ENCODE measurements around the gene JUN.

Gene JUN

DNA sequence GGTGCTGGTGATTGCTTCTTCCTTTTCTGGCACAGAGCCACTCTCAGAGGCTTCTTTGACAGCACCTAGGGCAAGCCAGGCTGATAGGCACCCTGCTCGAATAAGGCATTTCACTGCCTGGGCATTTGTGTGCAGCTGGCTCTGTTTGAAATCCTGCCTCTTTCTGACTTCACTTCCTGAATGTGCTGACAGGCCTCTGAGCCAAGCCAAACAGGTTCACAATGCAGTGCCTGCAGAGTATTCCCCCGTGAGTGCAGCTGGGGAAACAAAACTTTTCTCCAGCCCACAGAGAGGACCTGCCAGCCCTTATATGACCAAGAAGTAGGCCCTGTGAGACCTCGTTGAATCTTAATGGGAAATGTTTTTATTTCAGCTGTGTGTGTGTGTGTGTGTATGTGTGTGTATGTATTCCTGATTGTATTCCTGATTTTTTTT lies 10.4 kb downstream of the JUN start:
- no peak overlapping the region for H3K4me3 ChIP-seq (ENCODE audit: low read length)
- WGBS (ENCODE audit: insufficient coverage, insufficient read length): no CpG with 5 or more reads among the region's 3 CpGs

DNA sequence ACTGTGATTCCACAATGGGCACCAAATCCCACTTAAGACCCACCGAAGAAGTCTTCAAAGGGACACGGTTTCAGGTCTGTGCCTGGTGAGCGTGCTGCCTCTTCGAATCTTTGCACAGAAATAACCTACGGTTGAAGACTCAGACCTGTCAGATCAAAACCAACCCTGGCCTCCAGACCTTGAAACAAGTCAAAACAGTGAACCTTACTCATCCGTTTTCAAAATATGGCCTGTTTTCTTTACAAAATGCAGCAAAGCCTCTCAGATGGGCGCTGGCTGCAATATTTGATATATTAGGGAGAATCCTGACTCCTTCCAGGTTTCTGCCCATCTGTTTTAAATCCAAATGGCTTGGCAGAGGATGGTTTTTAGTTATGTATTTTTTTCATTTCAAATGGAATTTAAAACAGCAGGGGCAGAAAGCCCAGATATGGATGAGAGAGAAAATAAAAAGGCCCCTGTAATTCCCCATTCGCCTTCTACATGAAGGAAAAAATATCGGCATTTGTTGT lies 14.0 kb downstream of the JUN start:
- Histone ChIP-seq H3K4me3 (ENCODE audit: low read length) (no peak overlapping the region), H3K9me3 (ENCODE audit: control insufficient read depth, insufficient read depth, low read length) (no peaks in the 10 kb centered on the region), H3K4me1 (ENCODE audit: control insufficient read depth, insufficient read depth, low read length) (no peaks in the 10 kb centered on the region), H3K27ac (ENCODE audit: low read length) (no peak overlapping the region), H3K36me3 (ENCODE audit: control insufficient read depth, insufficient read depth, low read length) (no peaks in the 10 kb centered on the region), H3K27me3 (ENCODE audit: control insufficient read depth, insufficient read depth, low read length) (no peaks in the 10 kb centered on the region)
- no peak for DNase-seq (ENCODE audit: low read depth, low spot score)
- WGBS (ENCODE audit: insufficient coverage, insufficient read length): no CpG with 5 or more reads among the region's 9 CpGs

More for the DNA sequence above, 10.4 kb downstream of the JUN start:
- DNase-seq (ENCODE audit: low read depth, low spot score): no peak
- H3K27ac ChIP-seq (ENCODE audit: low read length): no peak overlapping the region
- no peaks in the 10 kb centered on the region for H3K9me3 ChIP-seq (ENCODE audit: control insufficient read depth, insufficient read depth, low read length)
- H3K36me3 ChIP-seq (ENCODE audit: control insufficient read depth, insufficient read depth, low read length): no peaks in the 10 kb centered on the region
- H3K4me1 ChIP-seq (ENCODE audit: control insufficient read depth, insufficient read depth, low read length): no peaks in the 10 kb centered on the region
- no peaks in the 10 kb centered on the region for H3K27me3 ChIP-seq (ENCODE audit: control insufficient read depth, insufficient read depth, low read length)

DNA sequence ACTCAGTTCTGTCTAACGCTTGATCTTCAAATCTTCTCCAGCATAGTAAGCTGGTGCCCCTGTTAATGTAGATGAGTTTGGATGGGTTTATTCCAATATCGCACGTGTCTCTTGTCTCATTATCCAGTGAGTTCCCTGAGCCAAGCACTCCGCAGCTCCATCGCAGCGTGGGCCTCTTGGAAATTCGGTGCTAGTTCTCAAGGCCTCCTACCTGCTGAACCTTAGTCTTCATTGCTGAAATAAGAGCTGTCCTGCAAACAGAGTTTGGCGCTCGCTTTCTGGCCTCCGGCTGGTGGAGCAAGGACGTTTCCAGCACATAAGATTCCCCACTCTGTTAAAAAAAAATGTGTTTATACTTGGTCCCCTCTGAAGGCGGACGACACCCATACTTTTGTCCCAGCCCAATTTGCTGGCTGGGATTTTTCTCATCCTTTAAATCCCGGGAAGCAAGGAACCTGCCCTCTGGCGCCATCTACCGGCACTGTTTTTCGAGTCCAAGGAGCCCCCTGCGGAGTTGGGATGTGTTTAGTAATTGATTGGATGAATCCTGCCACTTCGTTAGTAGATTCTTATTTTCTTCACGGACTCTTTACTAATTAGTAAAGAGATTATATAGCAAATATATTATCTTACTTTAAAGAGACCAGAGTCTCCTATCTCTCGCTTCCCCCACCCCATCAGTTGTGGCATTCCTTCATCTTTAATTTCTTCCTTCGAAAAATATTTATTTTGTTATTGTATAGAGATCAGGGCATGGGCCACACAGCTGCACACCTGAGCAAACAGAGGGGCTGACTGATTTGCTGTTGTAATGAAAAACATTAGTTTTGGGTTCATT lies 14.7 kb downstream of the JUN start:
- Histone ChIP-seq H3K27me3 (ENCODE audit: control insufficient read depth, insufficient read depth, low read length) (no peaks in the 10 kb centered on the region), H3K9me3 (ENCODE audit: control insufficient read depth, insufficient read depth, low read length) (no peaks in the 10 kb centered on the region), H3K4me3 (ENCODE audit: low read length) (no peak overlapping the region), H3K27ac (ENCODE audit: low read length) (no peak overlapping the region), H3K36me3 (ENCODE audit: control insufficient read depth, insufficient read depth, low read length) (no peaks in the 10 kb centered on the region), H3K4me1 (ENCODE audit: control insufficient read depth, insufficient read depth, low read length) (no peaks in the 10 kb centered on the region)
- no peak for DNase-seq (ENCODE audit: low read depth, low spot score)
- WGBS (ENCODE audit: insufficient coverage, insufficient read length): no CpG with 5 or more reads among the region's 22 CpGs

DNA sequence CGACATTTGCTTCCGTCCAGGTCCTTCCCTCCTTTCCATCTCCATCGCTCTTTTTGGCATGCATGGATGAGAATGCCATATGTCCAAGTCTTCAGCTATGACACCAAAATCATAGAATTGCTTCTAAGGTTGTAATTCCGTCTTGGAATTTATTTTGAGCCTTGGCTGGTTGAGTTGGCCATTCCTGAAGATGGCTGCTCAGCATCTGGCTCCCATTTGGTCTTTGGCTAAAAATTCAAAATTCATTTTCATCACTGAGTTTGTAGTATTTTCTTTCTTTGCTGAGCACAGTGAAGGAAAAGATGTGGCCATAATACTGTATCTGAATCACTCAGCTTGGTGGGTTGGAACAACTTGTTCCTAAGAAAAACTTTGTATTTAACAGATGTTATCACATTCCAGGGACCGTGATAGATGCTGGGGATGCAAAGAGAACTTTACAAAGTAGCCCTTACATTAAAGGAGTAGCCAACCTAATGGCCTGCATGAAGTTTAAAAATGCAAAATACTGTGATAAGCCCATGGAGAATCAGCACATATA lies 15.6 kb downstream of the JUN start:
- no peak overlapping the region for H3K4me3 ChIP-seq (ENCODE audit: low read length)
- H3K27me3 ChIP-seq (ENCODE audit: control insufficient read depth, insufficient read depth, low read length): no peaks in the 10 kb centered on the region
- WGBS (ENCODE audit: insufficient coverage, insufficient read length): no CpG with 5 or more reads among the region's 5 CpGs
- DNase-seq (ENCODE audit: low read depth, low spot score): no peak
- H3K4me1 ChIP-seq (ENCODE audit: control insufficient read depth, insufficient read depth, low read length): no peaks in the 10 kb centered on the region
- H3K27ac ChIP-seq (ENCODE audit: low read length): no peak overlapping the region
- no peaks in the 10 kb centered on the region for H3K9me3 ChIP-seq (ENCODE audit: control insufficient read depth, insufficient read depth, low read length)
- no peaks in the 10 kb centered on the region for H3K36me3 ChIP-seq (ENCODE audit: control insufficient read depth, insufficient read depth, low read length)

DNA sequence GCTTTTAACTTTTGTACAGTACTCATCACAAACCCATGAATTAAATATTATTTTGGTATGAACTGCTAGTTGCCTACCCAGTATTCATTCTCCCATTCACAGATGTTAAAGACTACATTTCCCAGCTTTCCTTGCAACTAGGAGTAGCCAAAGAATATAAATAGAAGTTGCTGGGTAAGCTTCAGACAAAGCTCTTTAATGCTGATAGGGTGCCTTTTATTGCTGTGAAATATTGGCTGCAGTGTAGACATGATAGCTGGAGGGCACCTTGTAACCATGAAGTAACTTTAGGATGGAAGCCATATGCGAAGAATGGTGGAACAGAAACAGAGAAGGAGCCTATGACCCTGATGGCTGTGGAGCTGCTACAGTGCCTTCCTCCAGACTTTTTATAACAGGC lies 16.7 kb downstream of the JUN start:
- H3K36me3 ChIP-seq (ENCODE audit: control insufficient read depth, insufficient read depth, low read length): no peaks in the 10 kb centered on the region
- DNase-seq (ENCODE audit: low read depth, low spot score): no peak
- no peaks in the 10 kb centered on the region for H3K4me1 ChIP-seq (ENCODE audit: control insufficient read depth, insufficient read depth, low read length)
- no CpG with 5 or more reads among the region's 1 CpG for WGBS (ENCODE audit: insufficient coverage, insufficient read length)
- H3K9me3 ChIP-seq (ENCODE audit: control insufficient read depth, insufficient read depth, low read length): no peaks in the 10 kb centered on the region
- H3K27ac ChIP-seq (ENCODE audit: low read length): no peak overlapping the region
- no peak overlapping the region for H3K4me3 ChIP-seq (ENCODE audit: low read length)
- no peaks in the 10 kb centered on the region for H3K27me3 ChIP-seq (ENCODE audit: control insufficient read depth, insufficient read depth, low read length)

DNA sequence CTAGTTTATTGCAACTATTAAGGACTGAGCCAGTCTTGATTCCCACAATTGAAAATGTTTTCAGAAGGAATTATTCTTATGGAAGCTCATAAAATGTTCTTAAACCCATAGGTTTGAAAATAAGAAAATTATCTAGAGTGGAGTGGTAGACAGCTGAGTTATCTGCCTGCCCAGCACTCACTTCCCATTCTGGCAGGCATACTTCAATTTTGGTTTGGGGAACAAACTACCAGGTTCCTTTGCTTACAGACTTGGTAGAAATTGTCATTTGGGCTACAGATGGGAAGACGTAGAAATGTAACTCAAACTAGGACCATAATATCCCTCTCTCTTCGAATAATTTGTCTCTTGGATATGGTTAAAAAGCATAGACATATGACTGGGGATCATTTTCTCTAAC lies 18.4 kb downstream of the JUN start:
- WGBS (ENCODE audit: insufficient coverage, insufficient read length): no CpG with 5 or more reads among the region's 2 CpGs
- Histone ChIP-seq H3K27me3 (ENCODE audit: control insufficient read depth, insufficient read depth, low read length) (no peaks in the 10 kb centered on the region), H3K27ac (ENCODE audit: low read length) (no peak overlapping the region), H3K9me3 (ENCODE audit: control insufficient read depth, insufficient read depth, low read length) (no peaks in the 10 kb centered on the region), H3K4me1 (ENCODE audit: control insufficient read depth, insufficient read depth, low read length) (no peaks in the 10 kb centered on the region), H3K36me3 (ENCODE audit: control insufficient read depth, insufficient read depth, low read length) (no peaks in the 10 kb centered on the region), H3K4me3 (ENCODE audit: low read length) (no peak overlapping the region)
- DNase-seq (ENCODE audit: low read depth, low spot score): no peak

DNA sequence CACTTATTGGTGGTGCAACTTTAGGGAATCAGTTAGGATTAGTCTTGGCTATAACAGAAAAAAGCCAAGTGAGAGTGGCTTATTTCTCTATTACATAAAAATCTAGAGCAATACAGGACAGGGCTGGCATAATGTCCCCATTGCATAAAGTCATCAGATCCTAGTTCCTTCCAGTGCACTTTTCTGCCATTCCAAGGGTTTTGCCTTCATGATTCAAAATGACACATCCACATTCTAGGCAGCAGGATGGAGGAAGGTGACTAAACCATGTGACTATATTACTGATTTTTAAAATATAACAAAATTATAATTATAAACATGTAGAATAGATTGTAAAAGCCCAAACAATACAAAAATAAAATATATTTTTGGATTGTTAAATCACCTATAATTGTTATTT lies 18.8 kb downstream of the JUN start:
- H3K27me3 ChIP-seq (ENCODE audit: control insufficient read depth, insufficient read depth, low read length): no peaks in the 10 kb centered on the region
- no peak for DNase-seq (ENCODE audit: low read depth, low spot score)
- H3K27ac ChIP-seq (ENCODE audit: low read length): no peak overlapping the region
- H3K4me1 ChIP-seq (ENCODE audit: control insufficient read depth, insufficient read depth, low read length): no peaks in the 10 kb centered on the region
- H3K36me3 ChIP-seq (ENCODE audit: control insufficient read depth, insufficient read depth, low read length): no peaks in the 10 kb centered on the region
- H3K9me3 ChIP-seq (ENCODE audit: control insufficient read depth, insufficient read depth, low read length): no peaks in the 10 kb centered on the region
- H3K4me3 ChIP-seq (ENCODE audit: low read length): no peak overlapping the region

DNA sequence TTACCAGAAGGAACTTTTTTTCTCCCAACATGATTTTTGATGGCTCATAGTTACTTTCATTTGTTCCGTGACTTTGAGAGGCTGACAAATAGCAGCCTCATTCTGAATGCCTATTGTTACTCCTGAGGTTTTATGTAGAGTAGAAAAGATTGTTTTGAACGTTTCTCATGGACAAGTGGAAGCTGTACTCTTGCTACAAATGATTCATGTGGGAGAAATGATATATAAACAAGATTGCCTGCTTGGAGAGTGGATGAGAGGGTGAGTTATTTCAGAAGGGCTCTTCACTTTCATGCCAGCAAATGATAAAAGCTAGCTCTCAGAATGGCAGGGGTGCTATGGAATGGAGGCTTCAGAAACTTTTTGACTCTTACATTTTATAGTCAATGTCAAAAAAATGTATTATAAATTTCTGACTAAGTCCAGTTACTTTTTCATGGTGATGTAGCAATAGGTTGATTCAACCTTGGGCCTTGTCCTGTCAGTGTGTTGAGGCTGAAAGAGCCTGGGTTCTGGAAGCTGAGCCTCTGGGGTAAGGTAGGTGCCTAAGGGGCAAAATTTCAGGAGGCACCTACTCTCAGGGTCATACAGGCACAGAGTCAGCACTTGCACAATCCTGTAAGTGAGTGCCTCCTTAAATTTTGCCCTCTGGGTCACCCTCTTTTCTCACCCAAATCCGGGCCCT lies 19.4 kb downstream of the JUN start:
- H3K4me1 ChIP-seq (ENCODE audit: control insufficient read depth, insufficient read depth, low read length): no peaks in the 10 kb centered on the region
- no peak overlapping the region for H3K4me3 ChIP-seq (ENCODE audit: low read length)
- no peaks in the 10 kb centered on the region for H3K36me3 ChIP-seq (ENCODE audit: control insufficient read depth, insufficient read depth, low read length)
- DNase-seq (ENCODE audit: low read depth, low spot score): no peak
- H3K9me3 ChIP-seq (ENCODE audit: control insufficient read depth, insufficient read depth, low read length): no peaks in the 10 kb centered on the region
- H3K27ac ChIP-seq (ENCODE audit: low read length): no peak overlapping the region
- H3K27me3 ChIP-seq (ENCODE audit: control insufficient read depth, insufficient read depth, low read length): no peaks in the 10 kb centered on the region
- WGBS (ENCODE audit: insufficient coverage, insufficient read length): no CpG with 5 or more reads among the region's 3 CpGs

DNA sequence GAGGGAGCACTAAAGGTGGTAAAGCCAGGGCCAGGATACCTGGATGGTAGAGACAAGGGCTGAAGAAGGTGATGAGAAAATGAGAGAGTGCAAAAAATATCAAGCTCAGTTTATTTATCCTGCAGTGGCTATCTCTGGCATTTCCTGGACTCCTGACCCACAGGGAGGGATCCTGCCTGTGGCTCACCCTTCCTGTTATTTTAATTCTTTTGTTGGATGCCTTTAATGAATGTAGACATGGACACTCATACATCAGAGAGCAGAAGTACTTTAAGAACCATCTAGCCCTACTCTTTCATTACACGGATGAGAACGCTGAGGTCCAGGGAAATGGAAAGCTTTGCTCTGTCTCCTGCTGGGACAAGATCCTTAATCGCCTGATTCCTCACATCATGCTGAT lies 20.6 kb downstream of the JUN start:
- no peak for DNase-seq (ENCODE audit: low read depth, low spot score)
- no peaks in the 10 kb centered on the region for H3K27me3 ChIP-seq (ENCODE audit: control insufficient read depth, insufficient read depth, low read length)
- H3K4me1 ChIP-seq (ENCODE audit: control insufficient read depth, insufficient read depth, low read length): no peaks in the 10 kb centered on the region
- no peak overlapping the region for H3K4me3 ChIP-seq (ENCODE audit: low read length)
- no peak overlapping the region for H3K27ac ChIP-seq (ENCODE audit: low read length)
- WGBS (ENCODE audit: insufficient coverage, insufficient read length): no CpG with 5 or more reads among the region's 3 CpGs
- no peaks in the 10 kb centered on the region for H3K9me3 ChIP-seq (ENCODE audit: control insufficient read depth, insufficient read depth, low read length)
- H3K36me3 ChIP-seq (ENCODE audit: control insufficient read depth, insufficient read depth, low read length): no peaks in the 10 kb centered on the region

DNA sequence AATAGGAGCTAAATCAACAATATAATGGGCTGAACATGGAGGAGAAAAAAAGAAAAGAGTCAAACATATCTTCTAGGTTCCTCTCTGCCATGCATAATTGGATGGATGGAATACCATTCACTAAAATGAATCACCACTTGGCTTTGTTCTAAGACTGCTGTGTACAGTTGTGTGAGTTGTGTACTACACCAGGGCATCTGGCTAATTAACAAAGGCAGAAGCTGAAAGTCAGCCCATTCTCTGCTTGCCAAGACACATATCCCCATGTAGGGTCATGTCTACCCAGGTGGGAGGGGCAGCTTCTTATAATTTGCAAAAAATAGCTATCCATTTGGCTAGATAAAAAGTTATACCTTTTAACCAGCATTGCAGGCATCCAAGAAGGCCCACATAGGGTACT lies 21.0 kb downstream of the JUN start:
- H3K9me3 ChIP-seq (ENCODE audit: control insufficient read depth, insufficient read depth, low read length): no peaks in the 10 kb centered on the region
- H3K4me1 ChIP-seq (ENCODE audit: control insufficient read depth, insufficient read depth, low read length): no peaks in the 10 kb centered on the region
- no peaks in the 10 kb centered on the region for H3K27me3 ChIP-seq (ENCODE audit: control insufficient read depth, insufficient read depth, low read length)
- no peak overlapping the region for H3K4me3 ChIP-seq (ENCODE audit: low read length)
- DNase-seq (ENCODE audit: low read depth, low spot score): no peak
- no peak overlapping the region for H3K27ac ChIP-seq (ENCODE audit: low read length)
- H3K36me3 ChIP-seq (ENCODE audit: control insufficient read depth, insufficient read depth, low read length): no peaks in the 10 kb centered on the region

All from iPS DF 6.9 (cell line).